HepG2 (cell line): ENCODE data around the gene GLYATL3. TPM values are rescaled to one million over a fixed set of nuclear protein-coding genes. Genes with fewer than 3 reads are reported as not detected.
A peak's percentile ranks its signal among the peaks of the same experiment; 100 is the strongest.

Source experiments
- ATAC-seq: fragments of 200-7000 bp; cut with Tn5 transposase; 3 replicates; pipeline ENCODE4 v1.9.1; 2020; ENCODE audit warnings: mild to moderate bottlenecking, moderate library complexity
- BruUV-seq: library from RNA; stranded (reverse); fragments of 400-500 nt; replicated peaks from 2 replicates; lab custom pipeline; 2021; lab: Mats Ljungman, UMichigan
- CTCF ChIA-PET: fragments of 300-600 bp; formaldehyde crosslinking; extraction: SDS; loops from one replicate; lab custom pipeline; 2021; ENCODE audit warnings: low total read pairs, inconsistent platforms, low intra/inter-chr PET ratio; lab: Yijun Ruan, JAX
- POLR2A ChIA-PET: fragments of 350-600 bp; sonication (Branson Sonifier 250); formaldehyde crosslinking; loops from one replicate; lab custom pipeline; 2020; ENCODE audit warnings: antibody characterized with exemption, inconsistent platforms; lab: Yijun Ruan, JAX
- DNase-seq: peaks from one replicate; pipeline ENCODE4 v3.0.0-alpha.2; 2015; ENCODE audit warnings: low spot score
- FAIRE-seq: peaks from 3 replicates; lab custom pipeline; 2011; peaks lifted over from hg19 to GRCh38; lab: Jason Lieb, UNC
- H2AFZ ChIP-seq: one replicate; pipeline ENCODE4 v1.6.1; 2011; ENCODE audit warnings: low read length, inconsistent platforms
- H3K27ac ChIP-seq: fragments of 300-600 bp; 3 replicates; pipeline ENCODE4 v1.8.0; 2011; ENCODE audit warnings: mixed run types, mild to moderate bottlenecking, mixed read lengths, low read length, inconsistent platforms; ENCODE audit not compliant: insufficient read depth; ENCODE audit errors: extremely low read length
- H3K27me3 ChIP-seq, 2 experiments: fragments of 200-600 bp in 1 of 2; 2 replicates in 1 of 2; 3 replicates in 1 of 2; pipeline versions ENCODE4 v1.6.0 to v1.8.0; 2011; ENCODE audit warnings: low read length in 2 of 2, mild to moderate bottlenecking in 2 of 2, moderate library complexity in 2 of 2, inconsistent platforms in 1 of 2; ENCODE audit not compliant: insufficient read depth in 2 of 2, control insufficient read depth in 1 of 2
- H3K36me3 ChIP-seq, 2 experiments: fragments of 200-600 bp in 1 of 2; replicated peaks in 1 of 2; 2 replicates in 1 of 2; 3 replicates in 1 of 2; pipeline versions ENCODE4 v1.5.1 to v1.8.0; 2011; ENCODE audit warnings: low read length in 2 of 2, inconsistent platforms in 1 of 2; ENCODE audit not compliant: insufficient read depth in 2 of 2, control insufficient read depth in 1 of 2
- H3K4me1 ChIP-seq: 2 replicates; pipeline ENCODE4 v1.5.1; 2012; ENCODE audit warnings: low read length, inconsistent platforms; ENCODE audit not compliant: insufficient read depth
- H3K4me2 ChIP-seq: 2 replicates; pipeline ENCODE4 v1.6.0; 2011; ENCODE audit warnings: low read depth, low read length, inconsistent platforms
- H3K4me3 ChIP-seq, 3 experiments: fragments of 200-600 bp in 1 of 3; sonication (generic), shearing (Covaris generic) in 1 of 3; replicated peaks in 1 of 3; 2 replicates each; pipeline ENCODE4 v1.5.1; 2011 to 2016; ENCODE audit warnings: low read length in 3 of 3, inconsistent platforms in 2 of 3, low read depth in 2 of 3, mild to moderate bottlenecking in 2 of 3, control low read depth in 1 of 3, mixed read lengths in 1 of 3; ENCODE audit not compliant: insufficient read depth in 1 of 3
- H3K79me2 ChIP-seq: one replicate; pipeline ENCODE4 v1.6.1; 2011; ENCODE audit warnings: low read length, inconsistent platforms; ENCODE audit not compliant: insufficient read depth
- H3K9ac ChIP-seq: 2 replicates; pipeline ENCODE4 v1.6.0; 2011; ENCODE audit warnings: mild to moderate bottlenecking, low read depth, low read length, inconsistent platforms; ENCODE audit not compliant: insufficient read depth
- H3K9me3 ChIP-seq: 2 replicates; pipeline ENCODE4 v1.5.1; 2012; ENCODE audit warnings: mild to moderate bottlenecking, low read length
- H4K20me1 ChIP-seq: 2 replicates; pipeline ENCODE4 v1.6.0; 2011; ENCODE audit warnings: inconsistent platforms, mild to moderate bottlenecking, low read length, moderate library complexity; ENCODE audit not compliant: insufficient read depth
- ASH2L ChIP-seq: fragments of 300-600, 200-600 bp; sonication (generic); IDR thresholded peaks from 2 replicates; pipeline ENCODE4 v1.7.0; 2017; ENCODE audit warnings: low read depth, mild to moderate bottlenecking, moderate library complexity, mixed read lengths, low read length; ENCODE audit not compliant: insufficient read length
- HDAC2 ChIP-seq: sonication (generic); formaldehyde crosslinking; IDR thresholded peaks from 2 replicates; pipeline ENCODE4 v1.4.0; 2020; ENCODE audit warnings: missing genetic modification reagents
- HNF4A ChIP-seq: sonication (generic); formaldehyde crosslinking; IDR thresholded peaks from 2 replicates; pipeline ENCODE4 v1.4.0; 2020; ENCODE audit warnings: missing genetic modification reagents
- HOXA9 ChIP-seq: sonication (generic); formaldehyde crosslinking; IDR thresholded peaks from 2 replicates; pipeline ENCODE4 v1.8.1; 2022; ENCODE audit warnings: missing genetic modification reagents, mild to moderate bottlenecking, moderate library complexity, borderline replicate concordance
- KDM5B ChIP-seq: sonication (generic); formaldehyde crosslinking; IDR thresholded peaks from 2 replicates; pipeline ENCODE4 v1.4.0; 2020; ENCODE audit warnings: missing genetic modification reagents, mild to moderate bottlenecking, borderline replicate concordance
- PHF8 ChIP-seq: sonication (generic); formaldehyde crosslinking; IDR thresholded peaks from 2 replicates; pipeline ENCODE4 v1.5.0; 2020; ENCODE audit warnings: missing genetic modification reagents
- SKI ChIP-seq: fragments of 450-650 bp; IDR thresholded peaks from one replicate; pipeline ENCODE4 v1.6.1; 2018; ENCODE audit warnings: mild to moderate bottlenecking; ENCODE audit not compliant: partially characterized antibody
- SMAD1 ChIP-seq: sonication (generic); formaldehyde crosslinking; IDR thresholded peaks from 2 replicates; pipeline ENCODE4 v1.4.0; 2020; ENCODE audit warnings: missing genetic modification reagents, low read depth, mild to moderate bottlenecking, borderline replicate concordance
- SUZ12 ChIP-seq: fragments of 150-350 bp; IDR thresholded peaks from 2 replicates; pipeline ENCODE4 v1.6.1; 2014; ENCODE audit warnings: low read depth, low read length
- TBL1XR1 ChIP-seq: fragments of 150-350 bp; IDR thresholded peaks from 2 replicates; pipeline ENCODE4 v1.6.1; 2014; ENCODE audit warnings: borderline replicate concordance, low read length; ENCODE audit not compliant: partially characterized antibody
- TCF7 ChIP-seq: sonication (generic); IDR thresholded peaks from 2 replicates; pipeline ENCODE4 v1.6.1; 2016; ENCODE audit warnings: antibody characterized with exemption, low read depth
- WIZ ChIP-seq: sonication (generic); formaldehyde crosslinking; IDR thresholded peaks from 2 replicates; pipeline ENCODE4 v1.5.1; 2020; ENCODE audit warnings: mild to moderate bottlenecking, missing genetic modification reagents
- ZFAT ChIP-seq: sonication (generic); formaldehyde crosslinking; conservative IDR thresholded peaks from 2 replicates; pipeline ENCODE4 v1.8.1; 2023; ENCODE audit warnings: missing genetic modification reagents, inconsistent platforms
- ZFP62 ChIP-seq: sonication (generic); formaldehyde crosslinking; IDR thresholded peaks from 2 replicates; pipeline ENCODE4 v1.4.0; 2020; ENCODE audit warnings: missing genetic modification reagents
- ZNF747 ChIP-seq: sonication (generic); formaldehyde crosslinking; IDR thresholded peaks from 2 replicates; pipeline ENCODE4 v1.8.1; 2023; ENCODE audit warnings: missing genetic modification reagents, mild to moderate bottlenecking, borderline replicate concordance
- WGBS: methylation state at CpG from one replicate; pipeline ENCODE4 v1.1.6; 2017; ENCODE audit warnings: low lambda C conversion rate; 5-methylcytosine and 5-hydroxymethylcytosine counted together
- in situ Hi-C: cut with HindIII; loops from 2 replicates; pipeline ENCODE4 v1.10.0; 2017; ENCODE audit warnings: low pct_unique_long_range_greater_than_20kb; ENCODE audit not compliant: extremely low pct_ligation_motif_present
- intact Hi-C: fragments of 100-400 bp; cut with micrococcal nuclease; formaldehyde crosslinking; loops from one replicate; pipeline ENCODE4 v1.10.0; 2022; ENCODE audit not compliant: unreplicated experiment
- polyA plus RNA-seq, 8 experiments: library from polyadenylated mRNA; depleted of rRNA in 3 of 8; stranded (reverse) in 7 of 8; unstranded in 1 of 8; fragments of >200 nt; fragmentation: Illumina TruSeq in 4 of 8; extraction: Trizol in 4 of 8; gene quantifications; 2 replicates each; pipeline versions ENCODE4 v1.2.1 to v1.2.3, GENCODE V29; 2011 to 2016; ENCODE audit warnings: low read depth in 4 of 8, missing spikeins in 1 of 8, mixed read lengths in 1 of 8; ENCODE audit not compliant: insufficient read depth in 1 of 8
- total RNA-seq, 5 experiments: library from RNA; depleted of rRNA; stranded (reverse); fragments of >200 nt; fragmentation: Illumina TruSeq; extraction: Trizol; gene quantifications; 2 replicates each; pipeline ENCODE4 v1.2.3, GENCODE V29; 2016; ENCODE audit warnings: low read depth in 1 of 5
- TF ChIP-seq, protein P1 (sequence below): sonication (generic); formaldehyde crosslinking; IDR thresholded peaks from 2 replicates; pipeline ENCODE4 v1.4.0; 2020; ENCODE audit warnings: mild to moderate bottlenecking, missing genetic modification reagents
- TF ChIP-seq, protein P2 (sequence below): IDR thresholded peaks from 2 replicates; pipeline ENCODE4 v1.6.1; 2016

The GLYATL3 gene
- total and polyA plus RNA-seq, 2 of the 13 experiments (the other 11 are each of a cell fraction or from before 2014, with no cell fraction given), result 0.05 TPM; not detected in 1

DNA sequence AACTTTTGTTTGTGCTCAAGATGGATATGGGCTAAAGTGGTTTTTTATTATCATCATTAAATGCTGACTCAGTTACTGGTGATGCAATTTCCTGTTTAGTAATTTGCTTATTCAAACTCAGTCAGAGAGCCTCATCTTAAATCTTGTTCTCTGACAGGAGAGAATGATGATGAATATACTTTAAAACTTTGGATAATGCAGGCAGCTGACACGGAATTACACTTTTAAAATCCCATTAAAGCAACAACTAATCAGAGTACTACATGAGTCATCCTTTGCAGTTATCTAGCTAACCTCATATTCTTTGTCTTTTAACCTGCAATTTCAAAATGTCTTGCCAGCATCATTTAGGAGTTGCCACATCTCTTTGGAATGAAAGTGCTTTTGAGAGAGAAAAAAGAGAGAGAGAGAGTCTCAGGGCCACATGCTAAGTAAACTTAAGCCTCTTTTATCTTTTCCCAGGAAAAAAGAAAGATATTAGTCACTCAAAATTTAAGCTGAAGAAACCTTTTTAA is 41.5 kb downstream of the GLYATL3 start (continued):
- TF ChIP-seq TCF7 (peak; percentile 35; the same call in 1 of the 2 replicates), HOXA9 (CRISPR knock-in tag) (no peak), SKI (no peak), ZFP62 (CRISPR knock-in tag) (no peak), ZFAT (no peak), ASH2L (no peak), KDM5B (no peak)
- TF ChIP-seq, protein P1, sequence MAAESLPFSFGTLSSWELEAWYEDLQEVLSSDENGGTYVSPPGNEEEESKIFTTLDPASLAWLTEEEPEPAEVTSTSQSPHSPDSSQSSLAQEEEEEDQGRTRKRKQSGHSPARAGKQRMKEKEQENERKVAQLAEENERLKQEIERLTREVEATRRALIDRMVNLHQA (CRISPR knock-in tag), result no peak
- TF ChIP-seq, all 625 proteins: peak for 10

DNA sequence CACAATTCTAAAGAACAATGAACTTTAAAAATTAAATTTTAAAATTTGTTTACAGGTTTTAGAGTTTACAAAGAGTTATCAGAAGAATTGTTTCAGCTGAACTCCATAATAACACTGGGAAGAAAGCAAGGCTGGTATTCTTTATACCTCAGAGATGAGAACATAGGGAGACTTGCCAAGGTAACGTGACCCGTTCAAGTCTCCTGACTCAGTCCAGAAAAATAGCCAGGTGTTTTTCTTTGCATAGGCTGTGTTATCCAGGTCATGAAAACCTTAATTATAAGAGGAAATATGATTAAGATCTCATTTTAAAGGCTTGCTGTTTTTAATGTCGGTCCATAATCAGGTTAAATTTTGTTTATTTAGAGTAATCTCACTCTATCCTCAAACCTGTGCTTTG is 42.2 kb downstream of the GLYATL3 start:
- Histone ChIP-seq H3K4me2 (no peak overlapping the region), H3K4me3 (no peak overlapping the region), H4K20me1 (no peaks in the 10 kb centered on the region), H3K9me3 (no peaks in the 10 kb centered on the region), H3K79me2 (no peaks in the 10 kb centered on the region), H3K27me3 (no peaks in the 10 kb centered on the region; a peak in 1 of 5 replicates), H3K4me1 (peaks cover 7% of the 10 kb centered on the region), H3K27ac (no peak overlapping the region), H2AFZ (no peak overlapping the region), H3K36me3 (no peaks in the 10 kb centered on the region)
- CTCF ChIA-PET, result interaction anchor here (1.4 kb wide), 1 partner anchor 10 kb away, joined by 6 read pairs; no protein-coding TSS in a partner anchor
- intact Hi-C loops (no loop called here), in situ Hi-C loops (no loop called here)
- FAIRE-seq (no peak), DNase-seq (no peak), ATAC-seq (no peak)
- 15% methylated on average over 3 of the region's 3 CpGs for WGBS
- no TSS peak for BruUV-seq
- TF ChIP-seq SUZ12 (no peak), SMAD1 (CRISPR knock-in tag) (no peak), WIZ (CRISPR knock-in tag) (no peak), PHF8 (CRISPR knock-in tag) (no peak), ZNF747 (no peak), TBL1XR1 (no peak), HDAC2 (no peak), HNF4A (no peak)
- TF ChIP-seq, protein P2, sequence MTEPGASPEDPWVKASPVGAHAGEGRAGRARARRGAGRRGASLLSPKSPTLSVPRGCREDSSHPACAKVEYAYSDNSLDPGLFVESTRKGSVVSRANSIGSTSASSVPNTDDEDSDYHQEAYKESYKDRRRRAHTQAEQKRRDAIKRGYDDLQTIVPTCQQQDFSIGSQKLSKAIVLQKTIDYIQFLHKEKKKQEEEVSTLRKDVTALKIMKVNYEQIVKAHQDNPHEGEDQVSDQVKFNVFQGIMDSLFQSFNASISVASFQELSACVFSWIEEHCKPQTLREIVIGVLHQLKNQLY (CRISPR knock-in tag), result no peak
- TF ChIP-seq, all 625 proteins: peak for 0
- POLR2A ChIA-PET, result no interaction called here
- no peak overlapping the region for H3K9ac ChIP-seq
